K562 (cell line): ENCODE data around the gene SLC6A9. TPM values are rescaled to one million over a fixed set of nuclear protein-coding genes. Genes with fewer than 3 reads are reported as not detected.

Experiments
- ATF6 ChIP-seq: sonication (generic); formaldehyde crosslinking; IDR thresholded peaks from 2 replicates; pipeline ENCODE4 v1.4.0; 2020; ENCODE audit warnings: mild to moderate bottlenecking, missing genetic modification reagents
- BRD4 ChIP-seq: fragments of 200-600 bp; sonication (generic); IDR thresholded peaks from 2 replicates; pipeline ENCODE4 v1.6.1; 2017; ENCODE audit warnings: inconsistent platforms
- C11orf30 ChIP-seq: fragments of 450-650 bp; IDR thresholded peaks from 2 replicates; pipeline ENCODE4 v1.6.1; 2016; ENCODE audit warnings: low read depth, mild to moderate bottlenecking
- CEBPG ChIP-seq, 3 experiments: fragments of 200-800 bp in 1 of 3; sonication (Bioruptor generic) in 1 of 3; sonication (generic) in 1 of 3; formaldehyde crosslinking in 1 of 3; IDR thresholded peaks in 2 of 3; conservative IDR thresholded peaks in 1 of 3; 2 replicates each; pipeline versions ENCODE4 v1.6.1 to v1.8.0; 2016 to 2022; ENCODE audit warnings: missing compliant biosample characterization in 2 of 3, missing genetic modification characterization in 2 of 3, mild to moderate bottlenecking in 1 of 3, missing genetic modification reagents in 1 of 3
- CHD7 ChIP-seq: fragments of 200-600 bp; sonication (generic); IDR thresholded peaks from one replicate; pipeline ENCODE4 v1.6.1; 2012; ENCODE audit warnings: mild to moderate bottlenecking, low read depth, low read length, inconsistent platforms
- GATA2 ChIP-seq: sonication (generic); formaldehyde crosslinking; IDR thresholded peaks from 2 replicates; pipeline ENCODE4 v1.4.0; 2020; ENCODE audit warnings: mild to moderate bottlenecking, missing genetic modification reagents
- NFIX ChIP-seq: fragments of 250-450 bp; sonication (Bioruptor Pico); IDR thresholded peaks from 2 replicates; pipeline ENCODE4 v1.4.0; 2020; ENCODE audit warnings: low read depth, mild to moderate bottlenecking, moderate library complexity
- RHOXF2B ChIP-seq: fragments of 250-450 bp; sonication (Bioruptor Pico); conservative IDR thresholded peaks from 2 replicates; pipeline ENCODE4 v1.5.1; 2021
- TARDBP ChIP-seq: fragments of 450-650 bp; IDR thresholded peaks from 2 replicates; pipeline ENCODE4 v1.6.1; 2016
- TEAD4 ChIP-seq, 2 experiments: sonication (generic) in 1 of 2; formaldehyde crosslinking in 1 of 2; IDR thresholded peaks; 2 replicates each; pipeline versions ENCODE4 v1.6.1 to v1.8.0; 2012 to 2022; ENCODE audit warnings: borderline replicate concordance in 1 of 2, inconsistent platforms in 1 of 2, low read length in 1 of 2, mild to moderate bottlenecking in 1 of 2, missing genetic modification reagents in 1 of 2
- ZNF507 ChIP-seq: conservative IDR thresholded peaks from 2 replicates; pipeline ENCODE4 v1.6.1; 2017; ENCODE audit warnings: missing genetic modification characterization, missing compliant biosample characterization
- polyA plus RNA-seq, 8 experiments: library from polyadenylated mRNA; depleted of rRNA in 4 of 8; stranded (reverse) in 5 of 8; unstranded in 3 of 8; fragments of >200 nt; fragmentation: Nextera tagmentation in 2 of 8; fragmentation: Illumina TruSeq in 1 of 8; extraction: Ambion mirVana in 2 of 8; extraction: Trizol in 1 of 8; gene quantifications; 2 replicates each; pipeline versions ENCODE4 v1.2.1 to v1.2.3, GENCODE V29; 2011 to 2014; ENCODE audit warnings: inconsistent platforms in 1 of 8, missing spikeins in 1 of 8
- total RNA-seq, 7 experiments: library from RNA; depleted of rRNA in 6 of 7; stranded (reverse); fragments of >200 nt in 6 of 7; fragmentation: Illumina TruSeq in 2 of 7; extraction: Trizol in 2 of 7; gene quantifications; 2 replicates each; pipeline versions ENCODE4 v1.2.1 to v1.2.3, GENCODE V29; 2011 to 2021; ENCODE audit warnings: low replicate concordance in 1 of 7

The SLC6A9 gene
- total and polyA plus RNA-seq, 9 of the 15 experiments (the other 6 are each of a cell fraction or from before 2014, with no cell fraction given): 0.17 to 18.7 (median 2.9) TPM

- TF ChIP-seq CHD7 (no peak), C11orf30 (0 out of 2 replicates have a peak, but pooled peaks have one; percentile 4), RHOXF2B (CRISPR knock-in tag) (no peak), NFIX (CRISPR knock-in tag) (no peak), CEBPG (CRISPR knock-in tag; IDR thresholded peaks at IDR 0.05) (no peak; the same call in none of the 2 replicates), CEBPG (tag; conservative IDR thresholded peaks at IDR 0.05 in 1 of 2, IDR thresholded peaks at IDR 0.05 in 1 of 2) (no peak), GATA2 (CRISPR knock-in tag) (no peak; the same call in 1 of the 2 replicates), ATF6 (no peak), TEAD4 (IDR thresholded peaks at IDR 0.05; ENCODE audit: low read length) (peak; percentile 83), TEAD4 (CRISPR knock-in tag; IDR thresholded peaks at IDR 0.05; ENCODE audit: borderline replicate concordance) (peak; percentile 53; the same call in 1 of the 2 replicates), BRD4 (no peak), TARDBP (no peak), ZNF507 (tag) (no peak)
These were observed 5.3 kb upstream of the SLC6A9 start (continued) for GRCh38 chr1:44036409-44037139.
